Suprapubic skin (tissue), 4 donors: ENCODE data around the gene DNAAF8. TPM values are rescaled to one million over a fixed set of nuclear protein-coding genes. Genes with fewer than 3 reads are reported as not detected.

Experiments used
- DNase-seq, 2 donors: peaks; one replicate each; pipeline ENCODE4 v3.0.0-alpha.2; 2019; ENCODE audit warnings: low spot score in 2 of 2
- H3K27ac ChIP-seq: fragments of 200-600 bp; sonication (generic); one replicate; pipeline ENCODE4 v1.5.1; 2019
- H3K27me3 ChIP-seq: fragments of 200-600 bp; sonication (generic); one replicate; pipeline ENCODE4 v1.5.1; 2019
- H3K36me3 ChIP-seq: fragments of 200-600 bp; sonication (generic); one replicate; pipeline ENCODE4 v1.5.1; 2019
- H3K4me1 ChIP-seq: fragments of 200-600 bp; sonication (generic); one replicate; pipeline ENCODE4 v1.5.1; 2019
- H3K4me3 ChIP-seq: fragments of 200-600 bp; sonication (generic); one replicate; pipeline ENCODE4 v1.5.1; 2019; ENCODE audit warnings: mild to moderate bottlenecking
- H3K9me3 ChIP-seq: fragments of 200-600 bp; sonication (generic); one replicate; pipeline ENCODE4 v1.5.1; 2019
- CTCF ChIP-seq, 2 donors: fragments of 200-600 bp in 1 of 2; fragments of 450-650 bp in 1 of 2; sonication (generic) in 1 of 2; IDR thresholded peaks; one replicate each; pipeline ENCODE4 v1.5.1; 2016 to 2019; ENCODE audit warnings: antibody characterized with exemption in 2 of 2, mild to moderate bottlenecking in 1 of 2, moderate library complexity in 1 of 2
- EP300 ChIP-seq: sonication (generic); formaldehyde crosslinking; IDR thresholded peaks from one replicate; pipeline ENCODE4 v1.6.1; 2017; ENCODE audit warnings: antibody characterized with exemption
- POLR2A ChIP-seq, 2 donors: fragments of 450-650 bp; IDR thresholded peaks; one replicate each; pipeline ENCODE4 v1.6.1; 2017; ENCODE audit warnings: antibody characterized with exemption in 2 of 2, mild to moderate bottlenecking in 2 of 2, moderate library complexity in 2 of 2
- POLR2AphosphoS5 ChIP-seq, 3 donors: sonication (generic); formaldehyde crosslinking; IDR thresholded peaks; one replicate each; pipeline ENCODE4 v1.6.1; 2017; ENCODE audit warnings: antibody characterized with exemption in 3 of 3
- WGBS: methylation state at CpG from one replicate; pipeline ENCODE4 v1.1.5; 2018; 5-methylcytosine and 5-hydroxymethylcytosine counted together
- total RNA-seq, 4 donors: library from RNA; depleted of rRNA; stranded (reverse); fragments of >200 nt; gene quantifications; one replicate each; pipeline ENCODE4 v1.1.0, GENCODE V29; 2016

The DNAAF8 gene
- total RNA-seq, 4 donors from 2014 or later = 0.36 to 1.7 (median 1.4) TPM; not detected in 1

GRCh38 chr16:4787627-4788482 is 53.5 kb downstream of the DNAAF8 start, which contains the start of gene SEPTIN12:
SEPTIN12 (minus strand) TSS chr16:4788345; CDS start chr16:4787645, 700 bp downstream.
- no peak within 1 kb of the TSS for H3K27ac ChIP-seq
- H3K4me1 ChIP-seq = no peaks in the 10 kb centered on the region
- no peak within 1 kb of the TSS for H3K4me3 ChIP-seq
- TF ChIP-seq EP300 (no peak), CTCF (IDR thresholded peaks at IDR 0.05) (no peak), POLR2A (IDR thresholded peaks at IDR 0.05) (no peak), POLR2AphosphoS5 (IDR thresholded peaks at IDR 0.05) (no peak)
- H3K36me3 ChIP-seq = no peaks in the 10 kb centered on the region
- H3K27me3 ChIP-seq = no peaks in the 10 kb centered on the region
- no peaks in the 10 kb centered on the region for H3K9me3 ChIP-seq
- DNase-seq = no peak
- WGBS = 85% methylated on average over 10 of the region's 14 CpGs

GRCh38 chr16:4788489-4788889 is 54.2 kb downstream of the DNAAF8 start:
- Histone ChIP-seq H3K4me1 (no peaks in the 10 kb centered on the region), H3K27me3 (no peaks in the 10 kb centered on the region), H3K4me3 (no peak overlapping the region), H3K27ac (no peak overlapping the region), H3K9me3 (no peaks in the 10 kb centered on the region), H3K36me3 (no peaks in the 10 kb centered on the region)
- 68% methylated on average over 9 of the region's 9 CpGs for WGBS
- TF ChIP-seq CTCF (IDR thresholded peaks at IDR 0.05) (no peak), POLR2A (IDR thresholded peaks at IDR 0.05) (no peak), POLR2AphosphoS5 (IDR thresholded peaks at IDR 0.05) (no peak), EP300 (no peak)
- DNase-seq = no peak

GRCh38 chr16:4788910-4789309 is 54.6 kb downstream of the DNAAF8 start:
- no peaks in the 10 kb centered on the region for H3K9me3 ChIP-seq
- H3K27me3 ChIP-seq = no peaks in the 10 kb centered on the region
- WGBS = 92% methylated on average over 7 of the region's 7 CpGs
- no peak for DNase-seq
- H3K36me3 ChIP-seq = no peaks in the 10 kb centered on the region
- no peak overlapping the region for H3K27ac ChIP-seq
- no peaks in the 10 kb centered on the region for H3K4me1 ChIP-seq
- TF ChIP-seq CTCF (IDR thresholded peaks at IDR 0.05) (no peak), POLR2A (IDR thresholded peaks at IDR 0.05) (no peak), POLR2AphosphoS5 (IDR thresholded peaks at IDR 0.05) (no peak), EP300 (no peak)
- no peak overlapping the region for H3K4me3 ChIP-seq

- DNase-seq = no peak
- H3K36me3 ChIP-seq = no peaks in the 10 kb centered on the region
- no peak for TF ChIP-seq CTCF (IDR thresholded peaks at IDR 0.05)
- H3K4me1 ChIP-seq = no peaks in the 10 kb centered on the region
- no peaks in the 10 kb centered on the region for H3K27me3 ChIP-seq
- no peak overlapping the region for H3K4me3 ChIP-seq
- no peak overlapping the region for H3K27ac ChIP-seq
- H3K9me3 ChIP-seq = no peaks in the 10 kb centered on the region
- 85% methylated on average over 10 of the region's 10 CpGs for WGBS
Measured at GRCh38 chr16:4790261-4790660, 55.9 kb downstream of the DNAAF8 start.

GRCh38 chr16:4790871-4791270 is 56.5 kb downstream of the DNAAF8 start:
- Histone ChIP-seq H3K9me3 (no peaks in the 10 kb centered on the region), H3K36me3 (no peaks in the 10 kb centered on the region), H3K27me3 (no peaks in the 10 kb centered on the region), H3K4me3 (no peak overlapping the region), H3K4me1 (no peaks in the 10 kb centered on the region), H3K27ac (no peak overlapping the region)
- WGBS = 63% methylated on average over 10 of the region's 10 CpGs
- no peak for DNase-seq
- TF ChIP-seq POLR2A (IDR thresholded peaks at IDR 0.05) (no peak), EP300 (no peak)
